ENCODE measurements around the gene ACTL6A. TPM values are rescaled to one million over a fixed set of nuclear protein-coding genes. Genes with fewer than 3 reads are reported as not detected.

Gene ACTL6A
- total and polyA plus RNA-seq, 11 donors, result 14.1 to 32.6 (median 19.8) TPM

- Histone ChIP-seq H3K27ac (no peak overlapping the region), H3K36me3 (no peaks in the 10 kb centered on the region), H3K27me3 (no peaks in the 10 kb centered on the region), H3K4me3 (no peak overlapping the region), H3K9me3 (no peaks in the 10 kb centered on the region), H3K4me1 (no peaks in the 10 kb centered on the region)
- intact Hi-C loops (cut with DNase I), result no loop called here
- DNase-seq (no peak), ATAC-seq (no peak)
- TF ChIP-seq POLR2A (IDR thresholded peaks at IDR 0.05) (no peak), CTCF (IDR thresholded peaks at IDR 0.05) (no peak)
Observed at GRCh38 chr3:179536256-179536655, 26.5 kb upstream of the ACTL6A start.

- Histone ChIP-seq H3K9me3 (no peaks in the 10 kb centered on the region), H3K4me3 (no peak overlapping the region), H3K27ac (no peak overlapping the region), H3K36me3 (no peaks in the 10 kb centered on the region), H3K4me1 (no peaks in the 10 kb centered on the region), H3K27me3 (no peaks in the 10 kb centered on the region)
- TF ChIP-seq POLR2A (IDR thresholded peaks at IDR 0.05), result no peak
- TF ChIP-seq CTCF (IDR thresholded peaks at IDR 0.05), result no peak
- 66 to 87% (median 73%) methylated on average over 2 of the region's 2 CpGs for WGBS, 4 donors
- ATAC-seq (no peak), DNase-seq (no peak)
- intact Hi-C loops (cut with DNase I), result no loop called here
Observed at GRCh38 chr3:179541094-179541493, 21.6 kb upstream of the ACTL6A start.

DNA sequence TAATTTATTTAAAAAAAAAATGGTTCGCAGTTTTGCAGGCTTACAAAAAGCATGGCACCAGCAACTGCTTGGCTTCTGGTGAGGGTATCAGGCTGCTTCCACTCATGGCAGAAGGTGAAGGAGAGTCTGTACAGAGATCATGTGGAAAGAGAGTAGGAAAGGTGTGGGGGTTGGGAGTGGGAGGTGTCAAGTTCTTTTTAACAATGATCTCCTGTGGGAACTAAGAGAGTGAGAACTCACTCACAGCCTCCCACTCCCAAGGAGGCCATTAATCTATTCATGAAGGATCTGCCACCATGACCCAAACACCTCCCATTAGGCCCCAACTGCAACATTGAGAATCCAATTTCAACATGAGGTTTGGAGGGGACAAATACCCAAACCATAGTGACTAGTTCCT is 21.1 kb upstream of the ACTL6A start:
- no peak overlapping the region for H3K4me3 ChIP-seq
- WGBS, 4 donors, result 91 to 100% (median 96%) methylated on average over 1 of the region's 1 CpG
- intact Hi-C loops (cut with DNase I), result no loop called here
- no peaks in the 10 kb centered on the region for H3K27me3 ChIP-seq
- TF ChIP-seq POLR2A (IDR thresholded peaks at IDR 0.05), result no peak
- TF ChIP-seq CTCF (IDR thresholded peaks at IDR 0.05), result no peak
- H3K27ac ChIP-seq, result no peak overlapping the region
- no peaks in the 10 kb centered on the region for H3K4me1 ChIP-seq
- DNase-seq (no peak), ATAC-seq (no peak)
- no peaks in the 10 kb centered on the region for H3K36me3 ChIP-seq
- no peaks in the 10 kb centered on the region for H3K9me3 ChIP-seq

GRCh38 chr3:179542375-179542774 is 20.4 kb upstream of the ACTL6A start:
- intact Hi-C loops (cut with DNase I), result no loop called here
- Histone ChIP-seq H3K9me3 (no peaks in the 10 kb centered on the region), H3K36me3 (no peaks in the 10 kb centered on the region), H3K27ac (no peak overlapping the region), H3K27me3 (no peaks in the 10 kb centered on the region), H3K4me3 (no peak overlapping the region), H3K4me1 (no peaks in the 10 kb centered on the region)
- no peak for TF ChIP-seq POLR2A (IDR thresholded peaks at IDR 0.05)
- DNase-seq (no peak), ATAC-seq (no peak)

DNA sequence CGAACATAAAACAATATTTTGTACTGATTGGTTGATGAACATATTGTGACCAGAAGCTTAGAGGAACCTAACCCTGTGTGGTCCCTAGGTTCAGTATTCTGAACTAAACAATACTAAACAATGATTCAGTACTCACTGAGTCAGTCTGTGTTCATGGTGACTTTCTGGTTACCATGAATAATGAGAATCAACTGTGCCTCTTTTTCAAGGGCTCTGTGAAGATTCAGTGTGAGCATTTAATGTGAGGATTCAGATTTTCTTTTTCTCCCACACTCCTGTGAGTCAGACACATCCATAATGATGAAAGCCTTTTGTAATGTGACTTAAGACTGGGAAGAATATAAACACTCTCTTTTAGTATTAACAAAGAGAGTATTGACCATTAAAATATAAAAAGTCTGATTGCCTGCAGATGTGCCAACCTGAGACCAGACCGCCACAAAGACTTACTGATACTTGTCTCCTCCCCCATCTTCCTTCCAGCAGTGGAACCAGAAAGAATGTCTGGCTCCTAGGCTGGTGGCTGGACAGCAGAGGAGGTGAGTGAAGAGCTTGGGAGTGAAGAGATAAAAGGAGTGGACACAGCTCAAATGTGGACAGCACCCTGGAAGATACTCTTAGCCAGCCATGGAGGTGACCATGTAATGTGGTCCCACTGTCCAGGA is 17.6 kb upstream of the ACTL6A start:
- Histone ChIP-seq H3K9me3 (no peaks in the 10 kb centered on the region), H3K27me3 (no peaks in the 10 kb centered on the region), H3K4me3 (no peak overlapping the region), H3K36me3 (no peaks in the 10 kb centered on the region), H3K4me1 (no peaks in the 10 kb centered on the region), H3K27ac (no peak overlapping the region)
- intact Hi-C loops (cut with DNase I), result no loop called here
- TF ChIP-seq POLR2A (IDR thresholded peaks at IDR 0.05), result no peak
- no peak for TF ChIP-seq CTCF (IDR thresholded peaks at IDR 0.05)
- ATAC-seq (no peak), DNase-seq (no peak)
- WGBS, 4 donors, result 80 to 93% (median 84%) methylated on average over 2 of the region's 2 CpGs

Measured in heart left ventricle (tissue), 16 donors.